ENCODE data around the gene TACC2. TPM values are rescaled to one million over a fixed set of nuclear protein-coding genes. Genes with fewer than 3 reads are reported as not detected.

TACC2 gene
- total RNA-seq (100 to 1,000 TPM in 1 of 2 donors, 10 to 100 TPM in 1; 43.3 to 309 TPM), polyA plus RNA-seq (100 to 1,000 TPM in 1 of 2 donors, 10 to 100 TPM in 1; 91.5 to 163 TPM)
- long read RNA-seq, donor 1, partial matches to known transcripts, result 0 of 3 reads
- long read RNA-seq, donor 1, other reads (novel, unspliced or antisense), result 0 of 3 reads
- long read RNA-seq, donor 2, partial matches to known transcripts, result 0 of 1 reads
- long read RNA-seq, donor 2, other reads (novel, unspliced or antisense), result 0 of 1 reads
- long read RNA-seq, donor 3, result 0 reads
- long read RNA-seq, donor 4, partial matches to known transcripts, result 0 of 1 reads
- long read RNA-seq, donor 4, other reads (novel, unspliced or antisense), result 0 of 1 reads
- long read RNA-seq, donor 5, partial matches to known transcripts, result 0 of 5 reads
- long read RNA-seq, donor 5, other reads (novel, unspliced or antisense), result 0 of 5 reads

GRCh38 chr10:121988361-121989324 is at the start of gene TACC2:
Gene TACC2, plus strand, starts transcription at chr10:121989163. Its CDS starts 32,819 bp downstream, at chr10:122021982.
- no peak within 1 kb of the TSS for H3K4me3 ChIP-seq
- H3K4me1 ChIP-seq (ENCODE audit: control insufficient read depth in 5 of 5, insufficient read depth in 5 of 5, low read length in 5 of 5), result peaks cover 0 to 2% (median 0%) of the 10 kb centered on the region in 5 donors
- peaks cover 0 to 3% (median 0%) of the 10 kb centered on the region in 4 donors for H3K9me3 ChIP-seq (ENCODE audit: control insufficient read depth in 4 of 4, insufficient read depth in 3 of 4, low read length in 3 of 4)
- TF ChIP-seq CTCF (IDR thresholded peaks at IDR 0.05; ENCODE audit: control extremely low read depth, extremely low read depth), result no peak
- peak; percentile 49 for ATAC-seq (ENCODE audit: insufficient read depth, low FRiP score)
- WGBS, 2 donors, result 68 to 82% methylated on average over 15 of the region's 15 CpGs
- no peaks in the 10 kb centered on the region for H3K27me3 ChIP-seq (ENCODE audit: control insufficient read depth in 3 of 3, insufficient read depth in 3 of 3, low read length in 2 of 3)
- no peaks in the 10 kb centered on the region for H3K36me3 ChIP-seq (ENCODE audit: control insufficient read depth in 4 of 4, insufficient read depth in 4 of 4, low read length in 4 of 4)
- H3K27ac ChIP-seq (ENCODE audit: low read depth in 1 of 2, low read length in 1 of 2), result peak within 1 kb of the TSS in 1 of 2 donors; percentile 63
- no peak for DNase-seq
- no peak within 1 kb of the TSS for H3K9ac ChIP-seq (ENCODE audit: insufficient read depth in 1 of 2, low read length in 2 of 2)

GRCh38 chr10:121941532-121941931 is 47.4 kb upstream of the TACC2 start:
- H3K9ac ChIP-seq (ENCODE audit: insufficient read depth in 1 of 2, low read length in 2 of 2), result no peak overlapping the region
- no peaks in the 10 kb centered on the region for H3K27me3 ChIP-seq (ENCODE audit: control insufficient read depth in 3 of 3, insufficient read depth in 3 of 3, low read length in 2 of 3)
- peaks cover 0 to 6% (median 0%) of the 10 kb centered on the region in 5 donors for H3K4me1 ChIP-seq (ENCODE audit: control insufficient read depth in 5 of 5, insufficient read depth in 5 of 5, low read length in 5 of 5)
- no peaks in the 10 kb centered on the region for H3K36me3 ChIP-seq (ENCODE audit: control insufficient read depth in 4 of 4, insufficient read depth in 4 of 4, low read length in 4 of 4)
- H3K9me3 ChIP-seq (ENCODE audit: control insufficient read depth in 4 of 4, insufficient read depth in 3 of 4, low read length in 3 of 4), result no peaks in the 10 kb centered on the region
- H3K4me3 ChIP-seq, result no peak overlapping the region
- DNase-seq, result no peak
- TF ChIP-seq CTCF (IDR thresholded peaks at IDR 0.05; ENCODE audit: control extremely low read depth, extremely low read depth), result no peak
- no peak for ATAC-seq (ENCODE audit: insufficient read depth, low FRiP score)
- 55 to 65% methylated on average over 3 of the region's 3 CpGs for WGBS, 2 donors
- no peak overlapping the region for H3K27ac ChIP-seq (ENCODE audit: low read depth in 1 of 2, low read length in 1 of 2)

GRCh38 chr10:121942749-121943416 is 46.1 kb upstream of the TACC2 start:
- ATAC-seq (ENCODE audit: insufficient read depth, low FRiP score), result peak; percentile 62
- no peak overlapping the region for H3K4me3 ChIP-seq
- no peak for TF ChIP-seq CTCF (IDR thresholded peaks at IDR 0.05; ENCODE audit: control extremely low read depth, extremely low read depth)
- H3K4me1 ChIP-seq (ENCODE audit: control insufficient read depth in 5 of 5, insufficient read depth in 5 of 5, low read length in 5 of 5), result peaks cover 0 to 6% (median 0%) of the 10 kb centered on the region in 5 donors
- no peaks in the 10 kb centered on the region for H3K9me3 ChIP-seq (ENCODE audit: control insufficient read depth in 4 of 4, insufficient read depth in 3 of 4, low read length in 3 of 4)
- WGBS, 2 donors, result 68 to 70% methylated on average over 2 of the region's 2 CpGs
- peak overlapping the region in 1 of 2 donors; percentile 14 for H3K27ac ChIP-seq (ENCODE audit: low read depth in 1 of 2, low read length in 1 of 2)
- no peaks in the 10 kb centered on the region for H3K27me3 ChIP-seq (ENCODE audit: control insufficient read depth in 3 of 3, insufficient read depth in 3 of 3, low read length in 2 of 3)
- H3K36me3 ChIP-seq (ENCODE audit: control insufficient read depth in 4 of 4, insufficient read depth in 4 of 4, low read length in 4 of 4), result no peaks in the 10 kb centered on the region
- peak in 2 of 3 donors; percentile 25 to 47 for DNase-seq
- H3K9ac ChIP-seq (ENCODE audit: insufficient read depth in 1 of 2, low read length in 2 of 2), result no peak overlapping the region

Measured in lung (tissue), 16 donors.